Neutrophil (primary cell): ENCODE results near the gene ASAP3.

Source experiments
- H3K27ac ChIP-seq: fragments of 200-600 bp; sonication (generic); 2 replicates; pipeline ENCODE4 v1.5.1; 2016; ENCODE audit warnings: mild to moderate bottlenecking, moderate library complexity
- H3K27me3 ChIP-seq: fragments of 200-600 bp; sonication (generic); 2 replicates; pipeline ENCODE4 v1.6.0; 2016; ENCODE audit warnings: mild to moderate bottlenecking
- H3K36me3 ChIP-seq: fragments of 200-600 bp; sonication (generic); 2 replicates; pipeline ENCODE4 v1.5.1; 2017
- H3K4me1 ChIP-seq, 2 experiments: fragments of 200-600 bp in 1 of 2; sonication (generic) in 1 of 2; 1 replicate in 1 of 2; 2 replicates in 1 of 2; pipeline versions ENCODE4 v1.5.1 to v1.6.1; 2013 to 2016; ENCODE audit warnings: low read depth in 1 of 2, low read length in 1 of 2, mild to moderate bottlenecking in 1 of 2, moderate library complexity in 1 of 2; ENCODE audit not compliant: control insufficient read depth in 1 of 2, insufficient read depth in 1 of 2
- H3K4me3 ChIP-seq, 2 experiments: fragments of 200-600 bp in 1 of 2; sonication (generic) in 1 of 2; 1 replicate in 1 of 2; 2 replicates in 1 of 2; pipeline ENCODE4 v1.5.1; 2013 to 2016; ENCODE audit warnings: low read depth in 1 of 2, low read length in 1 of 2, mild to moderate bottlenecking in 1 of 2, moderate library complexity in 1 of 2
- H3K9me3 ChIP-seq: fragments of 200-600 bp; sonication (generic); 2 replicates; pipeline ENCODE4 v1.5.1; 2016
- CTCF ChIP-seq: fragments of 200-600 bp; sonication (generic); IDR thresholded peaks from 2 replicates; pipeline ENCODE4 v1.5.1; 2016; ENCODE audit warnings: antibody characterized with exemption

Gene ASAP3

GRCh38 chr1:23395154-23395724, 88.7 kb downstream of the ASAP3 start:
- H3K4me3 ChIP-seq: no peak overlapping the region
- H3K4me1 ChIP-seq: no peaks in the 10 kb centered on the region
- peaks cover 4% of the 10 kb centered on the region for H3K27me3 ChIP-seq
- H3K36me3 ChIP-seq: no peaks in the 10 kb centered on the region
- no peak for TF ChIP-seq CTCF
- no peaks in the 10 kb centered on the region for H3K9me3 ChIP-seq
- no peak overlapping the region for H3K27ac ChIP-seq

GRCh38 chr1:23394684-23395083, 89.3 kb downstream of the ASAP3 start:
- peaks cover 4% of the 10 kb centered on the region for H3K27me3 ChIP-seq
- H3K27ac ChIP-seq: no peak overlapping the region
- no peak overlapping the region for H3K4me3 ChIP-seq
- H3K36me3 ChIP-seq: no peaks in the 10 kb centered on the region
- no peak for TF ChIP-seq CTCF
- no peaks in the 10 kb centered on the region for H3K9me3 ChIP-seq
- no peaks in the 10 kb centered on the region for H3K4me1 ChIP-seq

- Histone ChIP-seq H3K36me3 (no peaks in the 10 kb centered on the region), H3K9me3 (no peaks in the 10 kb centered on the region), H3K4me3 (no peak overlapping the region), H3K27me3 (peaks cover 4% of the 10 kb centered on the region), H3K4me1 (no peaks in the 10 kb centered on the region), H3K27ac (no peak overlapping the region)
- TF ChIP-seq CTCF: no peak
Observed at GRCh38 chr1:23394181-23394580, 89.8 kb downstream of the ASAP3 start.

GRCh38 chr1:23393706-23394105, 90.3 kb downstream of the ASAP3 start:
- Histone ChIP-seq H3K27me3 (peaks cover 4% of the 10 kb centered on the region), H3K9me3 (no peaks in the 10 kb centered on the region), H3K36me3 (no peaks in the 10 kb centered on the region), H3K4me3 (no peak overlapping the region), H3K4me1 (no peaks in the 10 kb centered on the region), H3K27ac (no peak overlapping the region)
- TF ChIP-seq CTCF: no peak

- H3K27me3 ChIP-seq: no peaks in the 10 kb centered on the region
- no peaks in the 10 kb centered on the region for H3K36me3 ChIP-seq
- H3K9me3 ChIP-seq: no peaks in the 10 kb centered on the region
- H3K27ac ChIP-seq: no peak overlapping the region
- H3K4me3 ChIP-seq: no peak overlapping the region
- TF ChIP-seq CTCF: no peak
- no peaks in the 10 kb centered on the region for H3K4me1 ChIP-seq
Observed at GRCh38 chr1:23392125-23392855, 91.7 kb downstream of the ASAP3 start.
